Liver (tissue), 9 donors: Measurements from ENCODE around the gene AK1. TPM values are rescaled to one million over a fixed set of nuclear protein-coding genes. Genes with fewer than 3 reads are reported as not detected.

ENCODE experiments used
- DNase-seq: peaks from one replicate; pipeline ENCODE4 v3.0.0-alpha.2; 2017; ENCODE audit warnings: low spot score
- H3K27ac ChIP-seq, 2 donors: one replicate each; pipeline ENCODE4 v1.7.0; 2013; ENCODE audit warnings: inconsistent platforms in 2 of 2, low read length in 2 of 2, control low read depth in 1 of 2, low read depth in 1 of 2, mild to moderate bottlenecking in 1 of 2
- H3K27me3 ChIP-seq, 4 donors: one replicate each; pipeline versions ENCODE4 v1.6.1 to v1.7.0; 2013; ENCODE audit warnings: low read length in 3 of 4, inconsistent platforms in 1 of 4, mild to moderate bottlenecking in 1 of 4, moderate library complexity in 1 of 4; ENCODE audit not compliant: control insufficient read depth in 4 of 4, insufficient read depth in 4 of 4
- H3K36me3 ChIP-seq, 4 donors: one replicate each; pipeline versions ENCODE4 v1.6.1 to v1.7.0; 2013; ENCODE audit warnings: low read length in 3 of 4, mild to moderate bottlenecking in 3 of 4, low read depth in 1 of 4, moderate library complexity in 1 of 4; ENCODE audit not compliant: control insufficient read depth in 4 of 4, insufficient read depth in 3 of 4
- H3K4me1 ChIP-seq, 4 donors: one replicate each; pipeline versions ENCODE4 v1.6.1 to v1.7.0; 2013; ENCODE audit warnings: low read length in 3 of 4, mild to moderate bottlenecking in 3 of 4, moderate library complexity in 1 of 4; ENCODE audit not compliant: control insufficient read depth in 4 of 4, insufficient read depth in 4 of 4
- H3K4me3 ChIP-seq, 3 donors: one replicate each; pipeline versions ENCODE4 v1.6.1 to v1.7.0; 2013; ENCODE audit warnings: low read length in 3 of 3, control low read depth in 1 of 3, low read depth in 1 of 3, mild to moderate bottlenecking in 1 of 3
- H3K9ac ChIP-seq, 2 donors: one replicate each; pipeline ENCODE4 v1.7.0; 2013; ENCODE audit warnings: low read length in 2 of 2, mild to moderate bottlenecking in 2 of 2, moderate library complexity in 2 of 2, control low read depth in 1 of 2, low read depth in 1 of 2
- H3K9me3 ChIP-seq, 4 donors: one replicate each; pipeline versions ENCODE4 v1.6.1 to v1.7.0; 2013; ENCODE audit warnings: low read length in 3 of 4; ENCODE audit not compliant: control insufficient read depth in 4 of 4
- EGR1 ChIP-seq, 2 donors: IDR thresholded peaks; 2 replicates each; pipeline ENCODE4 v1.6.1; 2016 to 2018; ENCODE audit warnings: antibody characterized with exemption in 2 of 2, low read depth in 2 of 2
- FOXA1 ChIP-seq: IDR thresholded peaks from 2 replicates; pipeline ENCODE4 v1.6.1; 2016; ENCODE audit warnings: antibody characterized with exemption
- FOXA2 ChIP-seq: IDR thresholded peaks from 2 replicates; pipeline ENCODE4 v1.6.1; 2016; ENCODE audit warnings: antibody characterized with exemption
- GABPA ChIP-seq, 2 donors: IDR thresholded peaks in 1 of 2; conservative IDR thresholded peaks in 1 of 2; 2 replicates each; pipeline ENCODE4 v1.6.1; 2016; ENCODE audit warnings: antibody characterized with exemption in 2 of 2, mild to moderate bottlenecking in 1 of 2, moderate library complexity in 1 of 2
- HNF4A ChIP-seq, 2 donors: conservative IDR thresholded peaks; 2 replicates each; pipeline ENCODE4 v1.6.1; 2016; ENCODE audit warnings: antibody characterized with exemption in 2 of 2, mild to moderate bottlenecking in 2 of 2
- HNF4G ChIP-seq: IDR thresholded peaks from 2 replicates; pipeline ENCODE4 v1.6.1; 2016; ENCODE audit warnings: antibody characterized with exemption
- JUND ChIP-seq, 2 donors: IDR thresholded peaks; 2 replicates each; pipeline ENCODE4 v1.6.1; 2016; ENCODE audit warnings: antibody characterized with exemption in 2 of 2
- MAX ChIP-seq: IDR thresholded peaks from 2 replicates; pipeline ENCODE4 v1.6.1; 2016; ENCODE audit warnings: antibody characterized with exemption
- NR2F2 ChIP-seq: IDR thresholded peaks from 2 replicates; pipeline ENCODE4 v1.6.1; 2016; ENCODE audit warnings: antibody characterized with exemption
- RAD21 ChIP-seq, 2 donors: IDR thresholded peaks; 2 replicates each; pipeline ENCODE4 v1.6.1; 2016; ENCODE audit warnings: antibody characterized with exemption in 2 of 2, mild to moderate bottlenecking in 2 of 2
- RXRA ChIP-seq, 2 donors: IDR thresholded peaks; 2 replicates each; pipeline ENCODE4 v1.6.1; 2017 to 2018; ENCODE audit warnings: antibody characterized with exemption in 2 of 2, mild to moderate bottlenecking in 1 of 2
- SP1 ChIP-seq: IDR thresholded peaks from 2 replicates; pipeline ENCODE4 v1.6.1; 2018; ENCODE audit warnings: antibody characterized with exemption, mild to moderate bottlenecking
- TAF1 ChIP-seq: conservative IDR thresholded peaks from 2 replicates; pipeline ENCODE4 v1.6.1; 2016; ENCODE audit warnings: antibody characterized with exemption, mild to moderate bottlenecking
- YY1 ChIP-seq: IDR thresholded peaks from 2 replicates; pipeline ENCODE4 v1.6.1; 2016; ENCODE audit warnings: antibody characterized with exemption, mild to moderate bottlenecking
- ZBTB33 ChIP-seq: IDR thresholded peaks from 2 replicates; pipeline ENCODE4 v1.6.1; 2016; ENCODE audit warnings: antibody characterized with exemption
- WGBS: extraction: QIAGEN DNeasy Blood & Tissue Kit; methylation state at CpG from one replicate; pipeline ENCODE4 v1.1.7; 2013; 5-methylcytosine and 5-hydroxymethylcytosine counted together
- polyA plus RNA-seq, 2 donors: library from polyadenylated mRNA; stranded (reverse) in 1 of 2; unstranded in 1 of 2; fragments of 200-250 nt in 1 of 2; fragments of >200 nt in 1 of 2; fragmentation: Nextera tagmentation in 1 of 2; extraction: Ambion mirVana in 1 of 2; gene quantifications; one replicate each; pipeline versions ENCODE4 v1.2.1 to v1.2.3, GENCODE V29; 2013 to 2015
- total RNA-seq, 2 donors: library from RNA; depleted of rRNA; stranded (reverse); fragments of >200 nt; gene quantifications; one replicate each; pipeline ENCODE4 v1.2.3, GENCODE V29; 2014
- TF ChIP-seq, protein P1 (sequence below): fragments of 150-350 bp; IDR thresholded peaks from 2 replicates; pipeline ENCODE4 v1.5.1; 2017; ENCODE audit warnings: improper control_type of control experiment, low read depth, low read length; ENCODE audit not compliant: missing input control
- TF ChIP-seq, protein P2 (sequence below): IDR thresholded peaks from 2 replicates; pipeline ENCODE4 v1.6.1; 2016; ENCODE audit warnings: antibody characterized with exemption, mild to moderate bottlenecking
- TF ChIP-seq, protein P3 (sequence below): IDR thresholded peaks from 2 replicates; pipeline ENCODE4 v1.6.1; 2016; ENCODE audit warnings: antibody characterized with exemption
- donor health status: healthy.
- donor health status: healthy.
- donor health status: healthy.
- donor health status: healthy.
- donor health status: healthy.

AK1 gene
- total and polyA plus RNA-seq, 4 donors, result 10.6 to 78.3 (median 29.6) TPM

DNA sequence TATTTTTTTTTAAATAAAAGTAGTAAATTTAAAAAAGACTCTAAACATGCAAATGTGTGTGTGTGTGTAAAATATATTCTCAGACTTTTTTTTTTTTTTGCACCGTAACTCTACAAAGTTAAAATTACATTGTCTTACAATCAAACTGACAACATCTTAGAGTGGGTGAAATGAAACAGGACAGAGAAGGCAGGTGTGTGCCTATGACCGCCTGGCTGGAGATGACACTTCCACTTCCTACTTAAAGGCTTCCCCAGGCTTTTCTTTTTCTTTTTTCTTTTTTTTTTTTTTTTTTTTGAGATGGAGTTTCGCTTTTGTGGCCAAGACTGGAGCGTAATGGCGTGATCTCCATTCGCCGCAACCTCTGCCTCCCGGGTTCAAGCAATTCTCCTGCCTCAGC lies 2.7 kb upstream of the AK1 start:
- no peaks in the 10 kb centered on the region for H3K27me3 ChIP-seq
- peaks cover 7 to 26% (median 16%) of the 10 kb centered on the region in 4 donors for H3K4me1 ChIP-seq
- H3K9me3 ChIP-seq, result no peaks in the 10 kb centered on the region
- no peak overlapping the region for H3K27ac ChIP-seq
- no peak overlapping the region for H3K4me3 ChIP-seq
- peaks cover 0 to under 1% (median 0%) of the 10 kb centered on the region in 4 donors for H3K36me3 ChIP-seq
- H3K9ac ChIP-seq, result no peak overlapping the region
- 79% methylated on average over 8 of the region's 8 CpGs for WGBS
- no peak for DNase-seq
- no peak for TF ChIP-seq RAD21 (IDR thresholded peaks at IDR 0.05)
- TF ChIP-seq SP1, result no peak
- no peak for TF ChIP-seq HNF4G
- TF ChIP-seq, protein P1, sequence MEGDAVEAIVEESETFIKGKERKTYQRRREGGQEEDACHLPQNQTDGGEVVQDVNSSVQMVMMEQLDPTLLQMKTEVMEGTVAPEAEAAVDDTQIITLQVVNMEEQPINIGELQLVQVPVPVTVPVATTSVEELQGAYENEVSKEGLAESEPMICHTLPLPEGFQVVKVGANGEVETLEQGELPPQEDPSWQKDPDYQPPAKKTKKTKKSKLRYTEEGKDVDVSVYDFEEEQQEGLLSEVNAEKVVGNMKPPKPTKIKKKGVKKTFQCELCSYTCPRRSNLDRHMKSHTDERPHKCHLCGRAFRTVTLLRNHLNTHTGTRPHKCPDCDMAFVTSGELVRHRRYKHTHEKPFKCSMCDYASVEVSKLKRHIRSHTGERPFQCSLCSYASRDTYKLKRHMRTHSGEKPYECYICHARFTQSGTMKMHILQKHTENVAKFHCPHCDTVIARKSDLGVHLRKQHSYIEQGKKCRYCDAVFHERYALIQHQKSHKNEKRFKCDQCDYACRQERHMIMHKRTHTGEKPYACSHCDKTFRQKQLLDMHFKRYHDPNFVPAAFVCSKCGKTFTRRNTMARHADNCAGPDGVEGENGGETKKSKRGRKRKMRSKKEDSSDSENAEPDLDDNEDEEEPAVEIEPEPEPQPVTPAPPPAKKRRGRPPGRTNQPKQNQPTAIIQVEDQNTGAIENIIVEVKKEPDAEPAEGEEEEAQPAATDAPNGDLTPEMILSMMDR, result no peak
- TF ChIP-seq HNF4A (conservative IDR thresholded peaks at IDR 0.05), result no peak
- TF ChIP-seq NR2F2, result no peak
- TF ChIP-seq FOXA1, result no peak
- TF ChIP-seq EGR1 (IDR thresholded peaks at IDR 0.05; ENCODE audit: low read depth in 2 of 2), result no peak
- TF ChIP-seq MAX, result no peak
- no peak for TF ChIP-seq RXRA (IDR thresholded peaks at IDR 0.05)
- no peak for TF ChIP-seq GABPA (IDR thresholded peaks at IDR 0.05 in 1 of 2, conservative IDR thresholded peaks at IDR 0.05 in 1 of 2)
- TF ChIP-seq ZBTB33, result no peak
- TF ChIP-seq JUND (IDR thresholded peaks at IDR 0.05), result no peak

DNA sequence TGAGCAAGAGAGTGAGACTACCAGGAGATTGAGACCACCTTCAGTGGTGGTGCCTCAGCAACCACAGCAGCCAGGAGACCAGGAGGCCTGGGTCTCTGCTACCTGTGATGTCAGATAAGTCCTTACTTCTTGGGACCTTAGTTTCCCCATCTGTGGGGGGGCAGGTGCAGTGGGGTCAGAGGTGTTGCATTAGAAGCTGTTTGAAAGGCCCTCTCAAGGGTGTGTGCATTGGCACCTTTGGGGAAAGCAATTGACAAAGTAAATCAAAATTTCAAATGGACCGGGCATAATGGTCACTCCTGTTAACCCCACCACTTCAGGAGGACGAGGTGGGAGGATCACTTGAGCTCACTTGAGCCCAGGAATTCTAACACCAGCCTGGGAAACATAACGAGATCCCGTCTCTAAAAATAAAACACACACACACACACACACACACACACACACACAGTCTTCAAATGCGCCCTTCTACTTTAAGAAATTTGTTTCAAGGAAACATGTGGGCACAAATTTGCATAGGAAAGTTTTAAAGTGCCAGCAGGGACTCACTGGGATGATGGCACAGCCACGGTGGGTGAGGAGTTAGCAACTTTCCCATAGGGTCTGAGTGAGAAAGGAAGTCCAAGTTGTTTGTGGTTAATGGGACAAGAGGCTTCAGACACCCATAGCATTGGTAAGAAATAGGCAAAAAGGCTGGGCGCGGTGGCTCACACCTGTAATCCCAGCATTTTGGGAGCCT lies 1.3 kb upstream of the AK1 start:
- no peaks in the 10 kb centered on the region for H3K36me3 ChIP-seq
- H3K4me1 ChIP-seq, result peaks cover 10 to 36% (median 24%) of the 10 kb centered on the region in 4 donors
- H3K27me3 ChIP-seq, result no peaks in the 10 kb centered on the region
- no peak overlapping the region for H3K27ac ChIP-seq
- no peak overlapping the region for H3K4me3 ChIP-seq
- no peak overlapping the region for H3K9ac ChIP-seq
- DNase-seq, result no peak
- H3K9me3 ChIP-seq, result no peaks in the 10 kb centered on the region
- 71% methylated on average over 8 of the region's 8 CpGs for WGBS
- TF ChIP-seq TAF1 (no peak), RXRA (IDR thresholded peaks at IDR 0.05) (no peak), GABPA (IDR thresholded peaks at IDR 0.05 in 1 of 2, conservative IDR thresholded peaks at IDR 0.05 in 1 of 2) (no peak), ZBTB33 (no peak), FOXA2 (no peak), FOXA1 (no peak), EGR1 (IDR thresholded peaks at IDR 0.05; ENCODE audit: low read depth in 2 of 2) (no peak), RAD21 (IDR thresholded peaks at IDR 0.05) (no peak), SP1 (no peak), YY1 (no peak), HNF4A (conservative IDR thresholded peaks at IDR 0.05) (no peak), JUND (IDR thresholded peaks at IDR 0.05) (no peak), HNF4G (no peak), NR2F2 (no peak)
- TF ChIP-seq, protein P1, result no peak
- TF ChIP-seq, protein P2, sequence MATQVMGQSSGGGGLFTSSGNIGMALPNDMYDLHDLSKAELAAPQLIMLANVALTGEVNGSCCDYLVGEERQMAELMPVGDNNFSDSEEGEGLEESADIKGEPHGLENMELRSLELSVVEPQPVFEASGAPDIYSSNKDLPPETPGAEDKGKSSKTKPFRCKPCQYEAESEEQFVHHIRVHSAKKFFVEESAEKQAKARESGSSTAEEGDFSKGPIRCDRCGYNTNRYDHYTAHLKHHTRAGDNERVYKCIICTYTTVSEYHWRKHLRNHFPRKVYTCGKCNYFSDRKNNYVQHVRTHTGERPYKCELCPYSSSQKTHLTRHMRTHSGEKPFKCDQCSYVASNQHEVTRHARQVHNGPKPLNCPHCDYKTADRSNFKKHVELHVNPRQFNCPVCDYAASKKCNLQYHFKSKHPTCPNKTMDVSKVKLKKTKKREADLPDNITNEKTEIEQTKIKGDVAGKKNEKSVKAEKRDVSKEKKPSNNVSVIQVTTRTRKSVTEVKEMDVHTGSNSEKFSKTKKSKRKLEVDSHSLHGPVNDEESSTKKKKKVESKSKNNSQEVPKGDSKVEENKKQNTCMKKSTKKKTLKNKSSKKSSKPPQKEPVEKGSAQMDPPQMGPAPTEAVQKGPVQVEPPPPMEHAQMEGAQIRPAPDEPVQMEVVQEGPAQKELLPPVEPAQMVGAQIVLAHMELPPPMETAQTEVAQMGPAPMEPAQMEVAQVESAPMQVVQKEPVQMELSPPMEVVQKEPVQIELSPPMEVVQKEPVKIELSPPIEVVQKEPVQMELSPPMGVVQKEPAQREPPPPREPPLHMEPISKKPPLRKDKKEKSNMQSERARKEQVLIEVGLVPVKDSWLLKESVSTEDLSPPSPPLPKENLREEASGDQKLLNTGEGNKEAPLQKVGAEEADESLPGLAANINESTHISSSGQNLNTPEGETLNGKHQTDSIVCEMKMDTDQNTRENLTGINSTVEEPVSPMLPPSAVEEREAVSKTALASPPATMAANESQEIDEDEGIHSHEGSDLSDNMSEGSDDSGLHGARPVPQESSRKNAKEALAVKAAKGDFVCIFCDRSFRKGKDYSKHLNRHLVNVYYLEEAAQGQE, result no peak
- TF ChIP-seq, protein P3, sequence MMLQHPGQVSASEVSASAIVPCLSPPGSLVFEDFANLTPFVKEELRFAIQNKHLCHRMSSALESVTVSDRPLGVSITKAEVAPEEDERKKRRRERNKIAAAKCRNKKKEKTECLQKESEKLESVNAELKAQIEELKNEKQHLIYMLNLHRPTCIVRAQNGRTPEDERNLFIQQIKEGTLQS, result no peak
